HCT116 (cell line): ENCODE results near the gene SLC15A3. TPM values are rescaled to one million over a fixed set of nuclear protein-coding genes. Genes with fewer than 3 reads are reported as not detected.

ENCODE experiments used
- ATAC-seq: fragments of 200-7000 bp; cut with Tn5 transposase; 2 replicates; pipeline ENCODE4 v1.9.1; 2020; ENCODE audit warnings: mild to moderate bottlenecking, moderate library complexity
- BruUV-seq: library from RNA; stranded (reverse); fragments of 400-500 nt; replicated peaks from 2 replicates; lab custom pipeline; 2021; lab: Mats Ljungman, UMichigan
- CTCF ChIA-PET: fragments of 300-600 bp; sonication (Branson Sonifier 250); formaldehyde crosslinking; loops from one replicate; lab custom pipeline; 2021; ENCODE audit warnings: antibody characterized with exemption; lab: Charles Lee
- POLR2A ChIA-PET: fragments of 300-600, 350-600 bp; sonication (Branson Sonifier 250); formaldehyde crosslinking; loops from one replicate; lab custom pipeline; 2021; ENCODE audit warnings: antibody characterized with exemption; lab: Charles Lee
- RAD21 ChIA-PET, 2 experiments: fragments of 300-600 bp; sonication (Branson Sonifier 250); formaldehyde crosslinking; loops; one replicate each; lab custom pipeline; 2023; ENCODE audit warnings: low total read pairs in 2 of 2; ENCODE audit not compliant: uncharacterized antibody in 2 of 2, unreplicated experiment in 2 of 2, low non-redundant PET in 1 of 2; lab: Charles Lee
- DNase-seq: peaks from one replicate; pipeline ENCODE4 v3.0.0-alpha.2; 2010; ENCODE audit warnings: low read depth, low spot score
- H2AFZ ChIP-seq: fragments of 200-600 bp; shearing (Covaris generic), sonication (generic); 2 replicates; pipeline ENCODE4 v1.6.1; 2017; ENCODE audit warnings: low read depth, mixed run types, mixed read lengths, antibody characterized with exemption, low read length; ENCODE audit not compliant: poor library complexity, severe bottlenecking
- H3K27ac ChIP-seq: 2 replicates; pipeline ENCODE4 v1.5.1; 2012; ENCODE audit warnings: low read depth, low read length
- H3K27me3 ChIP-seq: fragments of 200-600 bp; sonication (generic); 2 replicates; pipeline ENCODE4 v1.6.1; 2016; ENCODE audit warnings: mixed run types, low read length, mixed read lengths; ENCODE audit not compliant: insufficient read depth
- H3K36me3 ChIP-seq, 2 experiments: fragments of 200-500 bp in 1 of 2; fragments of 200-600 bp in 1 of 2; sonication (Bioruptor generic) in 1 of 2; sonication (generic) in 1 of 2; 2 replicates each; pipeline versions ENCODE4 v1.5.1 to v1.6.1; 2014 to 2016; ENCODE audit warnings: low read length in 2 of 2, inconsistent platforms in 1 of 2, mixed read lengths in 1 of 2, mixed run types in 1 of 2; ENCODE audit not compliant: insufficient read depth in 2 of 2, control insufficient read depth in 1 of 2
- H3K4me1 ChIP-seq, 2 experiments: fragments of 200-600 bp in 1 of 2; sonication (generic) in 1 of 2; 2 replicates each; pipeline versions ENCODE4 v1.5.1 to v1.6.1; 2012 to 2017; ENCODE audit warnings: low read length in 2 of 2, inconsistent platforms in 1 of 2, mild to moderate bottlenecking in 1 of 2, mixed read lengths in 1 of 2, mixed run types in 1 of 2, moderate library complexity in 1 of 2; ENCODE audit not compliant: insufficient read depth in 2 of 2, control insufficient read depth in 1 of 2
- H3K4me2 ChIP-seq: fragments of 200-600 bp; sonication (generic); 2 replicates; pipeline ENCODE4 v1.6.1; 2017; ENCODE audit warnings: mixed run types, low read length, mixed read lengths
- H3K4me3 ChIP-seq, 2 experiments: fragments of 200-600 bp in 1 of 2; sonication (generic) in 1 of 2; replicated peaks in 1 of 2; 2 replicates each; pipeline ENCODE4 v1.5.1; 2011 to 2016; ENCODE audit warnings: low read length in 2 of 2, control low read depth in 1 of 2, low read depth in 1 of 2, mild to moderate bottlenecking in 1 of 2, mixed read lengths in 1 of 2, mixed run types in 1 of 2
- H3K79me2 ChIP-seq: fragments of 200-600 bp; sonication (generic); 2 replicates; pipeline ENCODE4 v1.6.1; 2017; ENCODE audit warnings: mild to moderate bottlenecking, mixed run types, low read length, moderate library complexity, mixed read lengths; ENCODE audit not compliant: insufficient read depth
- H3K9ac ChIP-seq: fragments of 200-600 bp; sonication (generic); 2 replicates; pipeline ENCODE4 v1.6.1; 2016; ENCODE audit warnings: low read length, mixed read lengths
- H3K9me2 ChIP-seq: fragments of 200-600 bp; sonication (generic), shearing (Covaris generic); 2 replicates; pipeline ENCODE4 v1.6.1; 2017; ENCODE audit warnings: mixed run types, mild to moderate bottlenecking, moderate library complexity; ENCODE audit not compliant: insufficient read depth
- H3K9me3 ChIP-seq, 2 experiments: fragments of 200-500 bp in 1 of 2; fragments of 200-600 bp in 1 of 2; sonication (Bioruptor generic) in 1 of 2; sonication (generic) in 1 of 2; 2 replicates each; pipeline ENCODE4 v1.6.1; 2014 to 2017; ENCODE audit warnings: low read length in 2 of 2, mixed read lengths in 2 of 2, inconsistent platforms in 1 of 2, low read depth in 1 of 2, mild to moderate bottlenecking in 1 of 2, mixed run types in 1 of 2, moderate library complexity in 1 of 2; ENCODE audit not compliant: control insufficient read depth in 1 of 2, insufficient read depth in 1 of 2
- H4K20me1 ChIP-seq: fragments of 200-600 bp; sonication (generic), shearing (Covaris generic); 2 replicates; pipeline ENCODE4 v1.6.1; 2017; ENCODE audit warnings: mixed run types, mild to moderate bottlenecking, moderate library complexity; ENCODE audit not compliant: insufficient read depth
- EGR1 ChIP-seq: IDR thresholded peaks from 2 replicates; pipeline ENCODE4 v1.6.1; 2012; ENCODE audit warnings: low read depth
- FOSL1 ChIP-seq: IDR thresholded peaks from 2 replicates; pipeline ENCODE4 v1.6.1; 2012; ENCODE audit warnings: low read depth
- JUND ChIP-seq: IDR thresholded peaks from 2 replicates; pipeline ENCODE4 v1.6.1; 2012
- TCF7L2 ChIP-seq: IDR thresholded peaks from 2 replicates; pipeline ENCODE4 v1.7.0; 2011; ENCODE audit warnings: borderline replicate concordance, inconsistent platforms; ENCODE audit not compliant: insufficient read depth, insufficient read length; ENCODE audit errors: extremely low read depth
- intact Hi-C: fragments of 100-400 bp; cut with micrococcal nuclease; formaldehyde crosslinking; loops from 2 replicates; pipeline ENCODE4 v1.10.0; 2022
- total RNA-seq: library from RNA; stranded (reverse); gene quantifications from one replicate; pipeline ENCODE4 v1.2.1, GENCODE V29; 2021; ENCODE audit not compliant: unreplicated experiment
- TF ChIP-seq, protein P1 (sequence below): IDR thresholded peaks from 2 replicates; pipeline ENCODE4 v1.6.1; 2011; ENCODE audit warnings: mild to moderate bottlenecking, low read length, moderate library complexity; ENCODE audit not compliant: insufficient replicate concordance; ENCODE audit errors: extremely low read depth

Gene SLC15A3
- total RNA-seq, 1 experiment from 2014 or later, result not detected

DNA sequence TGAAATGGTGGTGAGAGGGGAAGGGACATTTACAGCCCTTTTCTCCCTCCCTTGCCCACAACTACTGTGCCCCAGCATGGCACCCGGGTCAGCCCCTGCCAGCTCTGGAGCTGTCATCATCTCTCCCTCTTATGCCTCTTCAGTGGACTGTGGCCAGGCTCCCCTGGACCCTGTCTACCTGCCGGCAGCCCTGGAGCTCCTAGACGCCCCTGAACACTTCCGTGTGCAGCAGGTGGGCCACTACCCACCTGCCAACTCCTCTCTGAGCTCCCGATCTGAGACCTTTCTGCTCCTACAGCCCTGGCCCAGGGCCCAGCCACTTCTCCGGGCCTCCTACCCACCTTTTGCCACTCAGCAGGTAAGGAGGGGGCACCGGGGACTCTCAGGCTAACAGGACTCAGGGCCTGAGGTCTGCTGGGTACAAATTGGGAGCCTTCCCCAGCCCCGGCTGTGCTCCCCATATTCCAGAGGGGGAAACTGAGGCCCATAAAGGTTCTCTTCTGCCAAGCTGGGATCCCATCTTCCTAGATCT is 24.8 kb downstream of the SLC15A3 start:
- no peak overlapping the region for H3K4me2 ChIP-seq
- ATAC-seq (no peak), DNase-seq (no peak)
- H3K9me3 ChIP-seq, result no peaks in the 10 kb centered on the region
- no peak overlapping the region for H2AFZ ChIP-seq
- H3K79me2 ChIP-seq, result no peaks in the 10 kb centered on the region; the same call in 1 of the 2 replicates
- ChIA-PET RAD21 (no interaction called here), POLR2A (no interaction called here), CTCF (no interaction called here)
- peaks cover 18 to 26% of the 10 kb centered on the region in 2 experiments for H3K4me1 ChIP-seq
- peaks cover 17 to 22% of the 10 kb centered on the region in 2 experiments; a peak in 3 of 4 replicates for H3K36me3 ChIP-seq
- no peak overlapping the region for H3K9ac ChIP-seq
- intact Hi-C loops, result no loop called here
- no peaks in the 10 kb centered on the region for H4K20me1 ChIP-seq
- TF ChIP-seq JUND (no peak), EGR1 (no peak), FOSL1 (no peak)
- TF ChIP-seq, protein P1, sequence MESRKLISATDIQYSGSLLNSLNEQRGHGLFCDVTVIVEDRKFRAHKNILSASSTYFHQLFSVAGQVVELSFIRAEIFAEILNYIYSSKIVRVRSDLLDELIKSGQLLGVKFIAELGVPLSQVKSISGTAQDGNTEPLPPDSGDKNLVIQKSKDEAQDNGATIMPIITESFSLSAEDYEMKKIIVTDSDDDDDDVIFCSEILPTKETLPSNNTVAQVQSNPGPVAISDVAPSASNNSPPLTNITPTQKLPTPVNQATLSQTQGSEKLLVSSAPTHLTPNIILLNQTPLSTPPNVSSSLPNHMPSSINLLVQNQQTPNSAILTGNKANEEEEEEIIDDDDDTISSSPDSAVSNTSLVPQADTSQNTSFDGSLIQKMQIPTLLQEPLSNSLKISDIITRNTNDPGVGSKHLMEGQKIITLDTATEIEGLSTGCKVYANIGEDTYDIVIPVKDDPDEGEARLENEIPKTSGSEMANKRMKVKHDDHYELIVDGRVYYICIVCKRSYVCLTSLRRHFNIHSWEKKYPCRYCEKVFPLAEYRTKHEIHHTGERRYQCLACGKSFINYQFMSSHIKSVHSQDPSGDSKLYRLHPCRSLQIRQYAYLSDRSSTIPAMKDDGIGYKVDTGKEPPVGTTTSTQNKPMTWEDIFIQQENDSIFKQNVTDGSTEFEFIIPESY, result no peak
- H3K27me3 ChIP-seq, result no peaks in the 10 kb centered on the region
- no TSS peak for BruUV-seq
- no peaks in the 10 kb centered on the region for H3K9me2 ChIP-seq
- no peak overlapping the region for H3K4me3 ChIP-seq
- H3K27ac ChIP-seq, result no peak overlapping the region

DNA sequence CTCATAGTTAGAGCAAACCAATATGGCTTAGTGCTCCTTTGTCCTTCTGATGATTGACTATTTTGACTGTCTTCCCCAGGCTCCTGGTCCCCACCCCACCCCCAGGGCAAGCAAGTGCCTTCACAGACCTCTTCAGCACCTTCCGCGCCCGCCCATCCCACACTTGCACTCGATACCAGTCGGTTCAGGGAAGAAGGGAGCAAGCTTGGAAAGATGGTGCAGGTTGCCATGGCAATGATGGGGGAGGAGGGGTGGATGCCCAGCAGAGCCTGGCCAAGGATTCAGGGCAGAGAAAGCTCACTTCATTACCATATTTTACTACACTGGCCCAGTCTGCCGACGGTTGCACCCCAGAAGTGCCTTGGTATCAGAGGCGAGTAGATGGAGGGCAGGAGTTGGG is 25.5 kb downstream of the SLC15A3 start:
- Histone ChIP-seq H3K27me3 (no peaks in the 10 kb centered on the region), H3K4me1 (peaks cover 18 to 26% of the 10 kb centered on the region in 2 experiments), H3K4me2 (no peak overlapping the region), H3K9me2 (no peaks in the 10 kb centered on the region), H4K20me1 (no peaks in the 10 kb centered on the region), H3K27ac (no peak overlapping the region), H3K79me2 (no peaks in the 10 kb centered on the region; the same call in 1 of the 2 replicates), H3K36me3 (peaks cover 19 to 20% of the 10 kb centered on the region in 2 experiments; a peak in 3 of 4 replicates), H2AFZ (no peak overlapping the region), H3K4me3 (no peak overlapping the region), H3K9ac (no peak overlapping the region), H3K9me3 (no peaks in the 10 kb centered on the region)
- intact Hi-C loops, result no loop called here
- ATAC-seq (no peak), DNase-seq (no peak)
- POLR2A ChIA-PET, result no interaction called here
- TF ChIP-seq TCF7L2, result no peak
- RAD21 ChIA-PET, result no interaction called here
- CTCF ChIA-PET, result no interaction called here
- no TSS peak for BruUV-seq
